ENCODE measurements around the gene ADAM19.

ADAM19 gene

GRCh38 chr5:157464519-157465171 is 110.9 kb downstream of the ADAM19 start:
- DNase-seq, result peak; percentile 85
- Histone ChIP-seq H3K27ac (peak overlapping the region; percentile 39), H3K36me3 (replicated peaks) (no peaks in the 10 kb centered on the region), H3K4me3 (ENCODE audit: low read depth, low read length) (no peak overlapping the region), H3K27me3 (replicated peaks) (no peaks in the 10 kb centered on the region)
- in situ Hi-C loops (cut with HindIII; ENCODE audit: low pct_ligation_motif_present, low sequenced_read_pairs), result no loop called here
- TF ChIP-seq CTCF (IDR thresholded peaks at IDR 0.05; ENCODE audit: low read depth, low read length, missing control alignments), result no peak

- no peak for TF ChIP-seq CTCF (IDR thresholded peaks at IDR 0.05; ENCODE audit: low read depth, low read length, missing control alignments)
- in situ Hi-C loops (cut with HindIII; ENCODE audit: low pct_ligation_motif_present, low sequenced_read_pairs), result no loop called here
- H3K27ac ChIP-seq, result peak overlapping the region; percentile 39
These were observed 111.7 kb downstream of the ADAM19 start for GRCh38 chr5:157463621-157464518.

GRCh38 chr5:157463081-157463480 is 112.5 kb downstream of the ADAM19 start:
- in situ Hi-C loops (cut with HindIII; ENCODE audit: low pct_ligation_motif_present, low sequenced_read_pairs), result no loop called here
- H3K4me3 ChIP-seq (ENCODE audit: low read depth, low read length), result no peak overlapping the region
- H3K27ac ChIP-seq, result peak overlapping the region; percentile 24
- no peak for DNase-seq
- TF ChIP-seq CTCF (IDR thresholded peaks at IDR 0.05; ENCODE audit: low read depth, low read length, missing control alignments), result no peak
- no peaks in the 10 kb centered on the region for H3K36me3 ChIP-seq (replicated peaks)
- H3K27me3 ChIP-seq (replicated peaks), result no peaks in the 10 kb centered on the region

More at GRCh38 chr5:157463621-157464518, 111.7 kb downstream of the ADAM19 start:
- no peak overlapping the region for H3K4me3 ChIP-seq (ENCODE audit: low read depth, low read length)
- H3K36me3 ChIP-seq (replicated peaks), result no peaks in the 10 kb centered on the region
- DNase-seq, result peak; percentile 47
- H3K27me3 ChIP-seq (replicated peaks), result no peaks in the 10 kb centered on the region

- in situ Hi-C loops (cut with HindIII; ENCODE audit: low pct_ligation_motif_present, low sequenced_read_pairs), result no loop called here
- TF ChIP-seq CTCF (IDR thresholded peaks at IDR 0.05; ENCODE audit: low read depth, low read length, missing control alignments), result no peak
- no peaks in the 10 kb centered on the region for H3K36me3 ChIP-seq (replicated peaks)
- DNase-seq, result no peak
- H3K27ac ChIP-seq, result no peak overlapping the region
- H3K4me3 ChIP-seq (ENCODE audit: low read depth, low read length), result no peak overlapping the region
- no peaks in the 10 kb centered on the region for H3K27me3 ChIP-seq (replicated peaks)
These were observed 114.4 kb downstream of the ADAM19 start for GRCh38 chr5:157460921-157461792.

DNA sequence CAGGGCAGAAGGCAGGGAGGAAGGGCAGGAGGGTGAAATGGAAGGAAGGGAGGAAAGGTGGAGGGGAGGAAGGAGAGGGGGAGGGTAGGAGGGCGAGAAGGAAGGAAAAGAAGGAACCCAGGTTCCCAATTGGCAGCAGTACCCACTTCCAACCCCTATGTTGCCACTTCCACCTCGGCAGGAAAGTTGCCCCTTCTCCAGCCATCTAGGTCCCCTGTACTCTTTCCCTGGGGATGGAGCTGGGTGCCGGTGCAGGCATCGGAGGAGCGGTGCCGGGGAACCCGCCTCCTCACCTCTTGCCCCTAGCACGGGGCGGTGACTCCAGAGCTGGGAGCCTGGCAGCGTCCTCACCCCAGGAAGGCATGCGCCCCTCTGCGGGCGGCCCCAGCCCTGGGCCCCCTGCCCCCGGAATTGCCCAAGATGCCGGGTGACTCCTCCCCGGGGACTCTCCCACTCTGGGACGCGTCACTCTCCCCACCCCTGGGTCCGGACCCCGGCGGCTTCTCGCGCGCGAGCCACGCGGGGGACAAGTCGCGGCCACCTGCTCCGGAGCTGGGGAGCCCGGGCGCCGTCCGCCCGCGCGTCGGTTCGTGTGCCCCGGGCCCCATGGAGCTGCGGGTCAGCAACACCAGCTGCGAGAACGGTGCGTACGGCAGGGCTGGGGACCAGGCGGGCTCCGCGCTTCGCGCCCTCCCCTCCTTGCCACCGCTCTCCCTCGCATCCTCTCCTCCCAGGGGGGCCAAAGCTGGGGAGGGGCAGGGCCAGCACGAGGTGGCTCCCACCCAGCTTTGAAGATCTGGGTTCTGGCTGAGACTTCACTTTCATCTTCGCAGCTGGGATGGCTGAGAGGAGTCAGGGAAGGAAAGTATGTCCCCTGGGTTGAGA is 115.6 kb downstream of the ADAM19 start, which contains the start of gene NIPAL4:
Gene NIPAL4 (plus strand): TSS at position 499 of the 885 bp plus-strand sequence. CDS start 108 bp downstream, at position 607.
- Histone ChIP-seq H3K4me3 (ENCODE audit: low read depth, low read length) (peak within 1 kb of the TSS; percentile 51), H3K27ac (no peak within 1 kb of the TSS)
- in situ Hi-C loops (cut with HindIII; ENCODE audit: low pct_ligation_motif_present, low sequenced_read_pairs), result no loop called here

More for the DNA sequence above, 115.6 kb downstream of the ADAM19 start, which contains the start of gene NIPAL4:
- DNase-seq, result no peak
- H3K36me3 ChIP-seq (replicated peaks), result no peaks in the 10 kb centered on the region
- no peak for TF ChIP-seq CTCF (IDR thresholded peaks at IDR 0.05; ENCODE audit: low read depth, low read length, missing control alignments)
- no peaks in the 10 kb centered on the region for H3K27me3 ChIP-seq (replicated peaks)

Measured in brain microvascular endothelial cell (primary cell).